Heart right ventricle (tissue), 16 donors: ENCODE results near the gene ALDH16A1. TPM values are rescaled to one million over a fixed set of nuclear protein-coding genes. Genes with fewer than 3 reads are reported as not detected.

Experiments
- ATAC-seq, 8 donors: fragments of 200-7000 bp; cut with Tn5 transposase; one replicate each; pipeline ENCODE4 v1.9.1; 2020; ENCODE audit warnings: mild to moderate bottlenecking in 8 of 8, moderate library complexity in 8 of 8, moderate number of reproducible peaks in 1 of 8
- DNase-seq, 2 donors: peaks; one replicate each; pipeline ENCODE4 v3.0.0-alpha.2; 2020
- H3K27ac ChIP-seq, 10 donors: fragments of 200-600 bp; sonication (generic) in 2 of 10; one replicate each; pipeline versions ENCODE4 v1.5.0 to v1.8.0; 2020 to 2022; ENCODE audit warnings: mild to moderate bottlenecking in 3 of 10
- H3K27me3 ChIP-seq, 7 donors: fragments of 200-600 bp; one replicate each; pipeline ENCODE4 v1.8.0; 2021 to 2022; ENCODE audit warnings: mild to moderate bottlenecking in 2 of 7
- H3K36me3 ChIP-seq, 9 donors: fragments of 200-600 bp; sonication (generic) in 1 of 9; one replicate each; pipeline versions ENCODE4 v1.5.0 to v1.8.0; 2020 to 2022; ENCODE audit warnings: mild to moderate bottlenecking in 2 of 9
- H3K4me1 ChIP-seq, 9 donors: fragments of 200-600 bp; sonication (generic) in 1 of 9; one replicate each; pipeline versions ENCODE4 v1.5.0 to v1.8.0; 2020 to 2022; ENCODE audit warnings: mild to moderate bottlenecking in 4 of 9
- H3K4me3 ChIP-seq, 10 donors: fragments of 200-600 bp; sonication (generic) in 2 of 10; one replicate each; pipeline versions ENCODE4 v1.5.0 to v1.8.0; 2020 to 2022; ENCODE audit warnings: mild to moderate bottlenecking in 7 of 10, moderate library complexity in 2 of 10
- H3K9me3 ChIP-seq, 11 donors: fragments of 200-600 bp in 10 of 11; sonication (generic) in 2 of 11; one replicate each; pipeline versions ENCODE4 v1.5.0 to v1.8.0; 2013 to 2022; ENCODE audit warnings: mild to moderate bottlenecking in 2 of 11, control low read depth in 1 of 11, moderate library complexity in 1 of 11
- CTCF ChIP-seq, 9 donors: fragments of 200-600 bp; sonication (generic) in 2 of 9; IDR thresholded peaks; one replicate each; pipeline versions ENCODE4 v1.5.0 to v1.8.0; 2021 to 2022; ENCODE audit warnings: antibody characterized with exemption in 9 of 9, mild to moderate bottlenecking in 5 of 9, moderate library complexity in 1 of 9
- WGBS, 2 donors: extraction: QIAGEN DNeasy Blood & Tissue Kit; methylation state at CpG; one replicate each; pipeline ENCODE4 v1.1.7; 2013; ENCODE audit warnings: inconsistent platforms in 1 of 2; 5-methylcytosine and 5-hydroxymethylcytosine counted together
- intact Hi-C, 10 donors: fragments of 100-400 bp; cut with DNase I; formaldehyde crosslinking; loops; one replicate each; pipeline versions ENCODE4 v1.11.1 to v1.14.2; 2022
- polyA plus RNA-seq, 2 donors: library from polyadenylated mRNA; stranded (reverse); fragments of 200-250 nt; gene quantifications; one replicate each; pipeline ENCODE4 v1.2.3, GENCODE V29; 2013
- total RNA-seq, 10 donors: library from RNA; stranded (reverse); fragmentation: NEBNext Ultra II Directional in 3 of 10; extraction: Animal tissue kit (Norgen Biotek cat#: 25700) in 3 of 10; gene quantifications; one replicate each; pipeline versions ENCODE4 v1.2.1 to v1.2.4, GENCODE V29; 2021 to 2023
- donor health status: Arrhythmogenic right ventricular cardiomyopathy.
- donor health status: ischemic (EF 13 %, LVEDD 7.1; RV severe dilation, severe dysfunction).
- donor health status: healthy with polysubstance abuse.
- donor health status: DM: no; HTN: yes; CAD: no.
- donor health status: DM: no; HTN: no; CAD: no.
- donor health status: ischemic (EF 25% LVEDD 6.9; RV normal size, moderate dysfunction).
- donor health status: ischemic (EF 25% LVEDD 5.7; RV mildly dilated, moderate dysfunction).
- donor health status: healthy.
- donor health status: DM: yes; HTN: yes; CAD: no.
- donor health status: Ischemic cardiomyopathy.
- donor health status: ischemic (EF 35%, LVEDD 5.7; RV mildly dilated, moderate dysfunction).
- donor health status: nonischemic (EF 11% LVEDD 7.7; RV severe dilation, severe dysfunction).
- donor health status: DM: yes; HTN: yes; CAD: no.
- donor health status: PGD.
- donor health status: ischemic (EF 29% LVEDD 5.4; RV normal size, mild dysfunction).
- donor health status: nonischemic (EF 23%, LVEDD 6.1; RV moderate dilation, normal function).

ALDH16A1 gene
- total and polyA plus RNA-seq, 12 donors, result 4.4 to 19.9 (median 8.7) TPM

GRCh38 chr19:49407482-49408015 lies 45.5 kb upstream of the ALDH16A1 start:
- TF ChIP-seq CTCF (IDR thresholded peaks at IDR 0.05), result no peak
- ATAC-seq, result no peak
- intact Hi-C loops, result no loop called here

GRCh38 chr19:49408816-49409440 lies 44.1 kb upstream of the ALDH16A1 start:
- H3K27me3 ChIP-seq, result no peaks in the 10 kb centered on the region
- no peaks in the 10 kb centered on the region for H3K9me3 ChIP-seq
- no peak overlapping the region for H3K4me3 ChIP-seq
- peak in 1 of 8 donors; percentile 16 for ATAC-seq
- intact Hi-C loops, result no loop called here
- H3K4me1 ChIP-seq, result peaks cover 0 to 17% (median 0%) of the 10 kb centered on the region in 9 donors
- H3K36me3 ChIP-seq, result no peaks in the 10 kb centered on the region
- 79 to 81% methylated on average over 8 of the region's 8 CpGs for WGBS, 2 donors
- H3K27ac ChIP-seq, result peak overlapping the region in 1 of 10 donors; percentile 50
- no peak for DNase-seq
- no peak for TF ChIP-seq CTCF (IDR thresholded peaks at IDR 0.05)

More at GRCh38 chr19:49407482-49408015, 45.5 kb upstream of the ALDH16A1 start:
- Histone ChIP-seq H3K4me1 (peaks cover 0 to 17% (median 0%) of the 10 kb centered on the region in 9 donors), H3K36me3 (no peaks in the 10 kb centered on the region), H3K27ac (no peak overlapping the region), H3K4me3 (no peak overlapping the region), H3K27me3 (peaks cover 0 to 2% (median 0%) of the 10 kb centered on the region in 7 donors), H3K9me3 (no peaks in the 10 kb centered on the region)
- DNase-seq, result no peak
- 85 to 86% methylated on average over 16 of the region's 16 CpGs for WGBS, 2 donors

- Histone ChIP-seq H3K27ac (peak overlapping the region in 1 of 10 donors; percentile 50), H3K36me3 (no peaks in the 10 kb centered on the region), H3K9me3 (no peaks in the 10 kb centered on the region), H3K4me3 (no peak overlapping the region), H3K27me3 (no peaks in the 10 kb centered on the region), H3K4me1 (peaks cover 0 to 17% (median 0%) of the 10 kb centered on the region in 9 donors)
- 75 to 80% methylated on average over 5 of the region's 5 CpGs for WGBS, 2 donors
- ATAC-seq, result no peak
- no peak for DNase-seq
- TF ChIP-seq CTCF (IDR thresholded peaks at IDR 0.05), result no peak
- intact Hi-C loops, result no loop called here
These were observed 43.5 kb upstream of the ALDH16A1 start for GRCh38 chr19:49409441-49410029.

- no peak for TF ChIP-seq CTCF (IDR thresholded peaks at IDR 0.05)
- Histone ChIP-seq H3K9me3 (no peaks in the 10 kb centered on the region), H3K27me3 (peaks cover 0 to 19% (median 18%) of the 10 kb centered on the region in 7 donors), H3K4me1 (peaks cover 0 to 17% (median 0%) of the 10 kb centered on the region in 9 donors), H3K27ac (no peak overlapping the region), H3K4me3 (no peak overlapping the region), H3K36me3 (no peaks in the 10 kb centered on the region)
- intact Hi-C loops, result no loop called here
- 75 to 82% methylated on average over 3 of the region's 3 CpGs for WGBS, 2 donors
- DNase-seq (no peak), ATAC-seq (no peak)
These were observed 41.2 kb upstream of the ALDH16A1 start for GRCh38 chr19:49411681-49412326.
